Measurements from ENCODE around the gene VEGFA.

Gene VEGFA

GRCh38 chr6:43770372-43771209 lies 580 bp downstream of the VEGFA start:
- peak; percentile 30 for ATAC-seq
- no peak for TF ChIP-seq ZFP3 (CRISPR knock-in tag; IDR thresholded peaks at IDR 0.05)
- TF ChIP-seq PPARA (CRISPR knock-in tag; IDR thresholded peaks at IDR 0.05; ENCODE audit: borderline replicate concordance), result no peak
- no peak for TF ChIP-seq GLIS3 (CRISPR knock-in tag; IDR thresholded peaks at IDR 0.05)
- TF ChIP-seq, protein P1, sequence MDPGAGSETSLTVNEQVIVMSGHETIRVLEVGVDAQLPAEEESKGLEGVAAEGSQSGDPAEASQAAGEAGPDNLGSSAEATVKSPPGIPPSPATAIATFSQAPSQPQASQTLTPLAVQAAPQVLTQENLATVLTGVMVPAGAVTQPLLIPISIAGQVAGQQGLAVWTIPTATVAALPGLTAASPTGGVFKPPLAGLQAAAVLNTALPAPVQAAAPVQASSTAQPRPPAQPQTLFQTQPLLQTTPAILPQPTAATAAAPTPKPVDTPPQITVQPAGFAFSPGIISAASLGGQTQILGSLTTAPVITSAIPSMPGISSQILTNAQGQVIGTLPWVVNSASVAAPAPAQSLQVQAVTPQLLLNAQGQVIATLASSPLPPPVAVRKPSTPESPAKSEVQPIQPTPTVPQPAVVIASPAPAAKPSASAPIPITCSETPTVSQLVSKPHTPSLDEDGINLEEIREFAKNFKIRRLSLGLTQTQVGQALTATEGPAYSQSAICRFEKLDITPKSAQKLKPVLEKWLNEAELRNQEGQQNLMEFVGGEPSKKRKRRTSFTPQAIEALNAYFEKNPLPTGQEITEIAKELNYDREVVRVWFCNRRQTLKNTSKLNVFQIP (CRISPR knock-in tag; IDR thresholded peaks at IDR 0.05; ENCODE audit: borderline replicate concordance, low read depth), result no peak
- TF ChIP-seq ZC3H10 (CRISPR knock-in tag; IDR thresholded peaks at IDR 0.05), result no peak
- TF ChIP-seq RARB (CRISPR knock-in tag; IDR thresholded peaks at IDR 0.05), result no peak
- no peak for TF ChIP-seq ARNTL (CRISPR knock-in tag; IDR thresholded peaks at IDR 0.05; ENCODE audit: borderline replicate concordance, low read depth)
- TF ChIP-seq ESRRG (CRISPR knock-in tag; IDR thresholded peaks at IDR 0.05), result no peak
- no peak for TF ChIP-seq OSR1 (CRISPR knock-in tag; IDR thresholded peaks at IDR 0.05)
- no peak for TF ChIP-seq TSHZ2 (CRISPR knock-in tag; IDR thresholded peaks at IDR 0.05)

- peak; percentile 22 for ATAC-seq
- TF ChIP-seq CSDC2 (CRISPR knock-in tag; IDR thresholded peaks at IDR 0.05) (no peak), BACH2 (CRISPR knock-in tag; IDR thresholded peaks at IDR 0.05; ENCODE audit: borderline replicate concordance) (no peak), CREB5 (CRISPR knock-in tag; IDR thresholded peaks at IDR 0.05; ENCODE audit: low read depth) (no peak), ARNTL (CRISPR knock-in tag; IDR thresholded peaks at IDR 0.05; ENCODE audit: borderline replicate concordance, low read depth) (no peak), OSR1 (CRISPR knock-in tag; IDR thresholded peaks at IDR 0.05) (no peak), ISL1 (CRISPR knock-in tag; IDR thresholded peaks at IDR 0.05) (no peak), ZFP3 (CRISPR knock-in tag; IDR thresholded peaks at IDR 0.05) (no peak), ZFP30 (CRISPR knock-in tag; IDR thresholded peaks at IDR 0.05) (no peak), TOX (CRISPR knock-in tag; IDR thresholded peaks at IDR 0.05; ENCODE audit: borderline replicate concordance) (no peak), PPARA (CRISPR knock-in tag; IDR thresholded peaks at IDR 0.05; ENCODE audit: borderline replicate concordance) (no peak)
These were observed 1.3 kb downstream of the VEGFA start for GRCh38 chr6:43771210-43771857.

DNA sequence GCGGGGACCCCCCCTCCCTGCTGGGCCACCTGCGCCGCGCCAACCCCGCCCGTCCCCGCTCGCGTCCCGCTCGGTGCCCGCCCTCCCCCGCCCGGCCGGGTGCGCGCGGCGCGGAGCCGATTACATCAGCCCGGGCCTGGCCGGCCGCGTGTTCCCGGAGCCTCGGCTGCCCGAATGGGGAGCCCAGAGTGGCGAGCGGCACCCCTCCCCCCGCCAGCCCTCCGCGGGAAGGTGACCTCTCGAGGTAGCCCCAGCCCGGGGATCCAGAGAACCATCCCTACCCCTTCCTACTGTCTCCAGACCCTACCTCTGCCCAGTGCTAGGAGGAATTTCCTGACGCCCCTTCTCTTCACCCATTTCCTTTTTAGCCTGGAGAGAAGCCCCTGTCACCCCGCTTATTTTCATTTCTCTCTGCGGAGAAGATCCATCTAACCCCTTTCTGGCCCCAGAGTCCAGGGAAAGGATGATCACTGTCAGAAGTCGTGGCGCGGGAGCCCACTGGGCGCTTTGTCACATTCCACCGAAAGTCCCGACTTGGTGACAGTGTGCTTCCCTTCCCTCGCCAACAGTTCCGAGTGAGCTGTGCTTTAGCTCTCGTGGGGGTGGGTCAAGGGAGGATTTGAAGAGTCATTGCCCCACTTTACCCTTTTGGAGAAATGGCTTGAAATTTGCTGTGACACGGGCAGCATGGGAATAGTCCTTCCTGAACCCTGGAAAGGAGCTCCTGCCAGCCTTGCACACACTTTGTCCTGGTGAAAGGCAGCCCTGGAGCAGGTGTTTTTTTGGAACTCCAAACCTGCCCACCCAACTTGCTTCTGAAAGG lies 2.1 kb downstream of the VEGFA start:
- TF ChIP-seq SNAI2 (CRISPR knock-in tag; IDR thresholded peaks at IDR 0.05) (no peak), GLIS3 (CRISPR knock-in tag; IDR thresholded peaks at IDR 0.05) (no peak), ZNF565 (CRISPR knock-in tag; conservative IDR thresholded peaks at IDR 0.05; ENCODE audit: low read depth) (no peak), BACH2 (CRISPR knock-in tag; IDR thresholded peaks at IDR 0.05; ENCODE audit: borderline replicate concordance) (no peak), ZNF70 (CRISPR knock-in tag; IDR thresholded peaks at IDR 0.05) (no peak), ZC3H10 (CRISPR knock-in tag; IDR thresholded peaks at IDR 0.05) (no peak), ZFP30 (CRISPR knock-in tag; IDR thresholded peaks at IDR 0.05) (no peak), ZFP3 (CRISPR knock-in tag; IDR thresholded peaks at IDR 0.05) (no peak)
- ATAC-seq, result peak; percentile 15

GRCh38 chr6:43772681-43773049 lies 2.7 kb downstream of the VEGFA start:
- ATAC-seq, result no peak
- TF ChIP-seq ZNF70 (CRISPR knock-in tag; IDR thresholded peaks at IDR 0.05) (no peak), CSDC2 (CRISPR knock-in tag; IDR thresholded peaks at IDR 0.05) (no peak), TCF4 (CRISPR knock-in tag; IDR thresholded peaks at IDR 0.05; ENCODE audit: borderline replicate concordance) (no peak), CREB5 (CRISPR knock-in tag; IDR thresholded peaks at IDR 0.05; ENCODE audit: low read depth) (no peak), PPARA (CRISPR knock-in tag; IDR thresholded peaks at IDR 0.05; ENCODE audit: borderline replicate concordance) (no peak), OSR1 (CRISPR knock-in tag; IDR thresholded peaks at IDR 0.05) (no peak), ZNF565 (CRISPR knock-in tag; conservative IDR thresholded peaks at IDR 0.05; ENCODE audit: low read depth) (no peak), BACH2 (CRISPR knock-in tag; IDR thresholded peaks at IDR 0.05; ENCODE audit: borderline replicate concordance) (no peak), ESRRG (CRISPR knock-in tag; IDR thresholded peaks at IDR 0.05) (no peak), ISL1 (CRISPR knock-in tag; IDR thresholded peaks at IDR 0.05) (no peak), RARB (CRISPR knock-in tag; IDR thresholded peaks at IDR 0.05) (no peak), ARNTL (CRISPR knock-in tag; IDR thresholded peaks at IDR 0.05; ENCODE audit: borderline replicate concordance, low read depth) (no peak), TOX (CRISPR knock-in tag; IDR thresholded peaks at IDR 0.05; ENCODE audit: borderline replicate concordance) (no peak), ZC3H10 (CRISPR knock-in tag; IDR thresholded peaks at IDR 0.05) (no peak), GLIS3 (CRISPR knock-in tag; IDR thresholded peaks at IDR 0.05) (no peak)
- TF ChIP-seq, protein P1 (CRISPR knock-in tag; IDR thresholded peaks at IDR 0.05; ENCODE audit: borderline replicate concordance, low read depth), result no peak

All from SK-N-SH treated with all-trans-retinoic acid at 6 μM for 48 hours (cell line).